Mesenchymal stem cell (in vitro differentiated cells and primary cell): ENCODE data around the gene TMUB1.

Source experiments
- DNase-seq: peaks from one replicate; pipeline ENCODE4 v3.0.0-alpha.2; 2013
- H2AFZ ChIP-seq: one replicate; pipeline ENCODE4 v1.6.1; 2013; ENCODE audit warnings: low read depth, mild to moderate bottlenecking, control low read depth, inconsistent platforms, low read length, moderate library complexity
- H2AK5ac ChIP-seq: 2 replicates; pipeline ENCODE4 v1.6.1; 2013; ENCODE audit warnings: low read length, moderate library complexity, mild to moderate bottlenecking, inconsistent platforms; ENCODE audit not compliant: severe bottlenecking
- H2BK120ac ChIP-seq: one replicate; pipeline ENCODE4 v1.6.1; 2013; ENCODE audit warnings: low read depth, mild to moderate bottlenecking, inconsistent platforms, low read length, moderate library complexity
- H2BK12ac ChIP-seq, 2 experiments: one replicate each; pipeline ENCODE4 v1.6.1; 2013; ENCODE audit warnings: inconsistent platforms in 2 of 2, low read length in 2 of 2, mild to moderate bottlenecking in 2 of 2, moderate library complexity in 2 of 2, control low read depth in 1 of 2
- H2BK15ac ChIP-seq: one replicate; pipeline ENCODE4 v1.6.1; 2013; ENCODE audit warnings: mild to moderate bottlenecking, low read depth, inconsistent platforms; ENCODE audit not compliant: poor library complexity, severe bottlenecking
- H2BK5ac ChIP-seq: 2 replicates; pipeline ENCODE4 v1.6.1; 2013; ENCODE audit warnings: low read depth, mild to moderate bottlenecking, low read length, control low read depth, inconsistent platforms; ENCODE audit not compliant: poor library complexity, severe bottlenecking
- H3K14ac ChIP-seq, 2 experiments: one replicate each; pipeline ENCODE4 v1.6.1; 2013; ENCODE audit warnings: inconsistent platforms in 2 of 2, low read length in 2 of 2, control low read depth in 1 of 2, mild to moderate bottlenecking in 1 of 2, moderate library complexity in 1 of 2
- H3K18ac ChIP-seq, 2 experiments: one replicate each; pipeline ENCODE4 v1.6.1; 2013; ENCODE audit warnings: inconsistent platforms in 2 of 2, low read length in 2 of 2, control low read depth in 1 of 2, low read depth in 1 of 2, mild to moderate bottlenecking in 1 of 2
- H3K23ac ChIP-seq, 2 experiments: one replicate each; pipeline ENCODE4 v1.6.1; 2013; ENCODE audit warnings: inconsistent platforms in 2 of 2, low read length in 2 of 2, mild to moderate bottlenecking in 2 of 2, moderate library complexity in 2 of 2, control low read depth in 1 of 2
- H3K27ac ChIP-seq: 2 replicates; pipeline ENCODE4 v1.5.1; 2013; ENCODE audit warnings: mild to moderate bottlenecking, moderate library complexity, low read length, control low read depth, inconsistent platforms; ENCODE audit not compliant: poor library complexity, severe bottlenecking
- H3K27me3 ChIP-seq, 2 experiments: 2 replicates each; pipeline versions ENCODE4 v1.6.1 to v1.7.0; 2013; ENCODE audit warnings: low read length in 2 of 2, mild to moderate bottlenecking in 2 of 2, moderate library complexity in 2 of 2, control low read depth in 1 of 2, inconsistent platforms in 1 of 2; ENCODE audit not compliant: control insufficient read depth in 1 of 2, insufficient read depth in 1 of 2
- H3K36me3 ChIP-seq, 2 experiments: 2 replicates each; pipeline versions ENCODE4 v1.6.1 to v1.7.0; 2013; ENCODE audit warnings: low read length in 2 of 2, control low read depth in 1 of 2, inconsistent platforms in 1 of 2, low read depth in 1 of 2, mild to moderate bottlenecking in 1 of 2; ENCODE audit not compliant: insufficient read depth in 2 of 2, control insufficient read depth in 1 of 2
- H3K4ac ChIP-seq, 2 experiments: one replicate each; pipeline ENCODE4 v1.6.1; 2013; ENCODE audit warnings: inconsistent platforms in 2 of 2, low read length in 2 of 2, mild to moderate bottlenecking in 2 of 2, moderate library complexity in 2 of 2, control low read depth in 1 of 2, low read depth in 1 of 2
- H3K4me1 ChIP-seq: 2 replicates; pipeline ENCODE4 v1.6.1; 2013; ENCODE audit warnings: low read depth, low read length, control low read depth; ENCODE audit not compliant: control insufficient read depth, insufficient read depth
- H3K4me2 ChIP-seq: 2 replicates; pipeline ENCODE4 v1.6.1; 2013; ENCODE audit warnings: low read length, mild to moderate bottlenecking, inconsistent platforms; ENCODE audit not compliant: poor library complexity, severe bottlenecking
- H3K4me3 ChIP-seq, 2 experiments: 2 replicates each; pipeline versions ENCODE4 v1.5.1 to v1.7.0; 2013; ENCODE audit warnings: low read length in 2 of 2, mild to moderate bottlenecking in 2 of 2, control low read depth in 1 of 2, low read depth in 1 of 2; ENCODE audit not compliant: insufficient read depth in 1 of 2
- H3K79me1 ChIP-seq: replicated peaks from 2 replicates; pipeline ENCODE4 v1.6.1; 2013; ENCODE audit warnings: mild to moderate bottlenecking, control low read depth, low read length, inconsistent platforms; ENCODE audit not compliant: poor library complexity, severe bottlenecking
- H3K9ac ChIP-seq: 2 replicates; pipeline ENCODE4 v1.7.0; 2013; ENCODE audit warnings: mild to moderate bottlenecking, low read length, moderate library complexity
- H3K9me3 ChIP-seq: 2 replicates; pipeline ENCODE4 v1.7.0; 2013; ENCODE audit warnings: mild to moderate bottlenecking, low read length; ENCODE audit not compliant: control insufficient read depth
- H4K8ac ChIP-seq: one replicate; pipeline ENCODE4 v1.6.1; 2013; ENCODE audit warnings: inconsistent platforms, mild to moderate bottlenecking, low read length, moderate library complexity
- H4K91ac ChIP-seq: one replicate; pipeline ENCODE4 v1.6.1; 2013; ENCODE audit warnings: mild to moderate bottlenecking, low read length, inconsistent platforms
- WGBS: methylation state at CpG from one replicate; pipeline ENCODE4 v1.1.7; 2013; ENCODE audit warnings: mixed read lengths; 5-methylcytosine and 5-hydroxymethylcytosine counted together

The TMUB1 gene

DNA sequence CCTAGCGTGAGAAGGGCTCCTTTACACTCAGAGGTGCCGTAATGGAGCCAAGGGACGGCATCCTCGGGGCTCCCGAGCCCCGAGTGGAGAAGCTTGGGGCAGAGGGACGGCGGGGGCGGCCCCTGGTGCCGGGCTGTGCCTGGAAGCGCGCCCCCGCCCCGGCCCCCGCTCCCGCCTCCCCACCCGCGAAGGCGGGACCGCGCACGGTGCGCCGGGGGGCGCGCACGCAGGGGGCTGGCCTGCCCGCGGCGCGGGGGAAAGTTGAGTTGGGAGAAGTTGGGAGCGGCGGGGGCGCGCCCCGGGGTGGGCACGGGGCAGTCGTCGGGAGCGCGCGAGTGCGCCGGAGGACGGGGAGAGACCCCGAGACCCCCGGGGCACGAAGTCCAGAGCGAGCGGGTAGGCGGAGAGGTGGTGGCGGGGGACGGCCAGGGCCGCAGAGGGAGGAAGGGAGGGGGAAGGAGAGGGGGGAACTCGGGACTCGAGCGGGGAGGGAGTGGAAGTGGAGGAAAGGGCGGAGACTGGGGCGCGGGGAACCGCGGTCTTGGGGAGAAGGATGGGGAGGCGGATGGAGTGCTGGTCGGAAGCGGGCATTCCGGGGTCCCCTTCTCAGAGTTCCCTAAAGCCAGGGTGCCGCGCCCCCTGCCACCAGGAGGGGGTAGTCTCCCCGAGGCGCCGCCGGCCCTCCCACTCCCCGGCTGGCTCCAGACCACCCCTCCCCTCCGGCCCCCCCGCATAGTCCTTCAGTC lies 23.8 kb downstream of the TMUB1 start, which contains the start of gene SLC4A2:
Gene SLC4A2, plus strand, starts transcription at position 223 of the 746 bp plus-strand sequence. CDS start 2,399 bp downstream, outside the sequence.
- no peaks in the 10 kb centered on the region for H3K9me3 ChIP-seq

DNA sequence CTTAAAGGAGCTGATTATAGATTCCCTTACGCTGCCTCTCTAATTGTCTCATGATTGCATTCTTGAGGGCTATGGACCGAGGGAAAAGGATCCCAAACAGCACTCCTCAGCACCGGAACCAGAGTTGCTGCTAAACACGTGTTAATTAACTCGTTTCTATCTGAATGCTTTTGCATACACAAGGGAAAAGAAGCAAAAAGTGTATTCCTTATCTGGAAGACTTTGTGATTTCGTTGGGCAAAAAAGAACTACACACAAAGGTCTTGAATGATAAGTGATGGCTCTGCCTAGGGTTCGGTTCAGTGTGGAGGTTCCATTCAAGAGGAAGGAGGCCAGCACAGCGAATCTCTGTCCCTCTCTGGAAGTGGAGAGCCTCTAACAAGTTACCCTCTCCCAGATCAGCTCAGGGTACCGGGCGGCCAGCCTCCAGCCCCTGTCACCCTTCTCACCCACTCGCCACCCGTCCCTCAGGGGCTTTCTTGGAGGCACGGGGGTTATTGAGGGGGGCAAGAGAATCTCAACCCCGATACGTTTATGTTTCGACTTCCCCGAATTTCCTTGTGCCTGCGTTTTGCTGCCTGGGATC lies 24.4 kb downstream of the TMUB1 start:
- H3K4me1 ChIP-seq: peaks cover 44% of the 10 kb centered on the region
- H2AK5ac ChIP-seq: peak overlapping the region; percentile 42
- H3K4me3 ChIP-seq: peak overlapping the region; percentile 40 to 96
- H2BK120ac ChIP-seq: peak overlapping the region; percentile 96
- peak overlapping the region; percentile 39 for H4K8ac ChIP-seq
- H2AFZ ChIP-seq: no peak overlapping the region
- H3K79me1 ChIP-seq: peaks cover 15% of the 10 kb centered on the region
- peak overlapping the region; percentile 93 to 95 for H3K18ac ChIP-seq
- peak overlapping the region; percentile 30 for H2BK15ac ChIP-seq
- peak overlapping the region; percentile 89 to 97 for H3K4ac ChIP-seq
- H3K14ac ChIP-seq: peak overlapping the region in 1 of 2 experiments; percentile 51
- peak overlapping the region; percentile 95 for H3K27ac ChIP-seq
- H3K27me3 ChIP-seq: no peaks in the 10 kb centered on the region
- peak overlapping the region; percentile 48 for H4K91ac ChIP-seq
- peak overlapping the region; percentile 90 for H3K9ac ChIP-seq
- peak overlapping the region; percentile 60 for H2BK5ac ChIP-seq
- H2BK12ac ChIP-seq: peak overlapping the region; percentile 69 to 85
- peaks cover 13 to 27% of the 10 kb centered on the region in 2 experiments for H3K36me3 ChIP-seq
- peak overlapping the region in 1 of 2 experiments; percentile 85 for H3K23ac ChIP-seq
- WGBS: 15% methylated on average over 13 of the region's 18 CpGs
- peak; percentile 70 for DNase-seq
- H3K9me3 ChIP-seq: no peaks in the 10 kb centered on the region
- H3K4me2 ChIP-seq: peak overlapping the region; percentile 84

More for the DNA sequence above, 23.8 kb downstream of the TMUB1 start, which contains the start of gene SLC4A2:
- Histone ChIP-seq H2BK120ac (peak within 1 kb of the TSS; percentile 96), H3K4me3 (peak within 1 kb of the TSS; percentile 77 to 96), H2BK5ac (peak within 1 kb of the TSS; percentile 82), H3K27me3 (no peaks in the 10 kb centered on the region), H3K23ac (peak within 1 kb of the TSS; percentile 15 to 85), H4K91ac (peak within 1 kb of the TSS; percentile 84), H3K36me3 (peaks cover 12 to 27% of the 10 kb centered on the region in 2 experiments), H2AK5ac (peak within 1 kb of the TSS; percentile 87), H2BK12ac (peak within 1 kb of the TSS; percentile 69 to 85), H3K27ac (peak within 1 kb of the TSS; percentile 95), H2BK15ac (peak within 1 kb of the TSS; percentile 85), H4K8ac (peak within 1 kb of the TSS; percentile 96), H3K4me2 (peak within 1 kb of the TSS; percentile 93), H3K4me1 (peaks cover 50% of the 10 kb centered on the region), H3K14ac (peak within 1 kb of the TSS; percentile 68 to 90), H3K79me1 (peaks cover 19% of the 10 kb centered on the region), H2AFZ (no peak within 1 kb of the TSS), H3K18ac (peak within 1 kb of the TSS; percentile 93 to 95), H3K4ac (peak within 1 kb of the TSS; percentile 89 to 97), H3K9ac (peak within 1 kb of the TSS; percentile 90)
- peak; percentile 83 for DNase-seq
- WGBS: under 1% methylated on average over 59 of the region's 75 CpGs

DNA sequence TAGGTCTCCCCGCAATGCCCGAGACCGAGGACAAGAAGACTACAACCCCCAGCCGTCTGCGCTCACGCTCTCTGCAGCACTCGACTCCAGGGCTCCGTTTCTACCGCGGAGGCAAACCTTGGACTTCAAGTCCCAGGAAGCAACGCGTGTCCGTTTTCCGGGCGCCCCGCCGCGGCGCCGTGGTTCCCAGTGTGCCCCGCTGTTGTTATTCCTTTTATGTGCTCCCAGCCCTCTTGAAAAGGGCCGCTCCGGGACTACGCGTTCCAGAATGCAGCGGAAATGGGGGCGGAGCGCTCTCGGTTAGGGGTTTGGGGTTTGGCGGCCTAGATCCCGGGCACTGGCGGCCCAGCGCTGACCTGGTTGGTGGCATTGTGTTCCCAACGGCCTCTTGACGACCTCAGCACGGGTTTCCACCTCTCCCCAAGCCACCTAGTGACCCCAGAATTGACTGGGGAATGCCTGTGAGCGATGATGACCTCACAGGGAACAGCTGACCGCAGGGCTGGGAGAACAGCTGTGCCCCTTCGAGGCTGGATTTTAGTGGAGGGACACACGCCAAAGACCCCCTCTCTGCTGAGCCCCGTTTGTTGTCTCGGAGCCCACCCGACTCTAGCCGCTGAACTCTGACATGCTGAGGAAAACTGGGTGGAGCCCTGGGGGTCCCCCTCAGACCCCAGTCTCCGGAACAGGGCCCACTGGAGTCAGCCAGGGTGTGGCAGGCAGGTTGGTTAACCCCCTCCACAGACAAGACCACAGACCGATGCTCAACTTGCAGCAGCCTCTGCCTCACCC lies 25.1 kb downstream of the TMUB1 start:
- Histone ChIP-seq H3K36me3 (peaks cover 19 to 30% of the 10 kb centered on the region in 2 experiments), H3K4ac (peak overlapping the region; percentile 89 to 97), H2BK15ac (peak overlapping the region; percentile 19), H4K8ac (peak overlapping the region; percentile 96), H3K23ac (no peak overlapping the region), H3K9me3 (no peaks in the 10 kb centered on the region), H3K27ac (peak overlapping the region; percentile 95), H2BK12ac (peak overlapping the region in 1 of 2 experiments; percentile 81), H3K9ac (peak overlapping the region; percentile 90), H3K4me1 (peaks cover 40% of the 10 kb centered on the region), H2AK5ac (peak overlapping the region; percentile 87), H3K18ac (peak overlapping the region; percentile 93 to 94), H3K4me2 (peak overlapping the region; percentile 78), H3K79me1 (peaks cover 15% of the 10 kb centered on the region), H2AFZ (peak overlapping the region; percentile 67), H3K4me3 (peak overlapping the region; percentile 33 to 96), H3K14ac (no peak overlapping the region), H2BK120ac (peak overlapping the region; percentile 96), H2BK5ac (peak overlapping the region; percentile 82), H3K27me3 (no peaks in the 10 kb centered on the region), H4K91ac (peak overlapping the region; percentile 48)
- peak; percentile 100 for DNase-seq
- 2% methylated on average over 46 of the region's 46 CpGs for WGBS
